Loucy (cell line): Measurements from ENCODE around the gene ACP6.

ENCODE experiments used
- H2AFZ ChIP-seq: fragments of 200-600 bp; sonication (generic); 2 replicates; pipeline ENCODE4 v1.6.0; 2016; ENCODE audit warnings: antibody characterized with exemption, mild to moderate bottlenecking, low read length, moderate library complexity
- H3F3A ChIP-seq: fragments of 200-600 bp; 2 replicates; pipeline ENCODE4 v1.6.0; 2016; ENCODE audit warnings: antibody characterized with exemption, low read depth, mild to moderate bottlenecking
- H3K27me3 ChIP-seq: fragments of 200-600 bp; sonication (generic); 2 replicates; pipeline ENCODE4 v1.6.1; 2014; ENCODE audit warnings: low read length, mild to moderate bottlenecking; ENCODE audit not compliant: insufficient read depth, poor library complexity, severe bottlenecking
- H3K36me3 ChIP-seq: fragments of 200-600 bp; sonication (generic); 2 replicates; pipeline ENCODE4 v1.6.1; 2016; ENCODE audit warnings: low read length; ENCODE audit not compliant: insufficient read depth
- H3K4me1 ChIP-seq: fragments of 200-600 bp; sonication (generic); 2 replicates; pipeline ENCODE4 v1.5.1; 2014; ENCODE audit warnings: low read length, mild to moderate bottlenecking; ENCODE audit not compliant: insufficient read depth, poor library complexity, severe bottlenecking
- H3K4me2 ChIP-seq: fragments of 200-600 bp; sonication (generic); 2 replicates; pipeline ENCODE4 v1.6.0; 2014; ENCODE audit warnings: antibody characterized with exemption, low read length, low read depth, mild to moderate bottlenecking; ENCODE audit not compliant: poor library complexity, severe bottlenecking
- H3K4me3 ChIP-seq: fragments of 200-600 bp; sonication (generic); 2 replicates; pipeline ENCODE4 v1.5.1; 2014; ENCODE audit warnings: low read length, mild to moderate bottlenecking, mixed read lengths; ENCODE audit not compliant: poor library complexity, severe bottlenecking
- H3K79me2 ChIP-seq: fragments of 200-600 bp; sonication (generic); 2 replicates; pipeline ENCODE4 v1.6.1; 2014; ENCODE audit warnings: low read length; ENCODE audit not compliant: insufficient read depth
- H3K9ac ChIP-seq: fragments of 200-600 bp; sonication (generic); 2 replicates; pipeline ENCODE4 v1.6.0; 2014; ENCODE audit warnings: mild to moderate bottlenecking, low read depth, low read length, moderate library complexity; ENCODE audit not compliant: poor library complexity, severe bottlenecking
- H3K9me2 ChIP-seq: fragments of 200-600 bp; sonication (generic); replicated peaks from 2 replicates; pipeline ENCODE4 v1.6.1; 2016; ENCODE audit warnings: low read depth, low read length, mixed read lengths
- H3K9me3 ChIP-seq: fragments of 200-600 bp; sonication (generic); 2 replicates; pipeline ENCODE4 v1.6.1; 2014; ENCODE audit warnings: mild to moderate bottlenecking, antibody characterized with exemption, low read length, low read depth; ENCODE audit not compliant: insufficient read depth
- H4K20me1 ChIP-seq: fragments of 200-600 bp; sonication (generic); 2 replicates; pipeline ENCODE4 v1.6.0; 2014; ENCODE audit warnings: antibody characterized with exemption, low read length, mild to moderate bottlenecking; ENCODE audit not compliant: insufficient read depth, poor library complexity, severe bottlenecking
- EZH2phosphoT487 ChIP-seq: fragments of 200-600 bp; IDR thresholded peaks from 2 replicates; pipeline ENCODE4 v1.6.1; 2018; ENCODE audit warnings: antibody characterized with exemption, mild to moderate bottlenecking, moderate library complexity, borderline replicate concordance
- TF ChIP-seq, protein P1 (sequence below): fragments of 200-600 bp; sonication (generic); conservative IDR thresholded peaks from 2 replicates; pipeline ENCODE4 v1.5.1; 2014; ENCODE audit warnings: mild to moderate bottlenecking, antibody characterized with exemption, low read length

ACP6 gene

GRCh38 chr1:147641695-147642592, 28.4 kb downstream of the ACP6 start:
- H3K9me3 ChIP-seq, result no peaks in the 10 kb centered on the region
- H3F3A ChIP-seq, result no peaks in the 10 kb centered on the region
- H3K4me3 ChIP-seq, result no peak overlapping the region
- no peak overlapping the region for H3K9ac ChIP-seq
- H2AFZ ChIP-seq, result no peak overlapping the region
- no peaks in the 10 kb centered on the region for H3K79me2 ChIP-seq
- no peak overlapping the region for H3K4me2 ChIP-seq
- no peaks in the 10 kb centered on the region for H3K27me3 ChIP-seq
- no peak for TF ChIP-seq EZH2phosphoT487
- TF ChIP-seq, protein P1, sequence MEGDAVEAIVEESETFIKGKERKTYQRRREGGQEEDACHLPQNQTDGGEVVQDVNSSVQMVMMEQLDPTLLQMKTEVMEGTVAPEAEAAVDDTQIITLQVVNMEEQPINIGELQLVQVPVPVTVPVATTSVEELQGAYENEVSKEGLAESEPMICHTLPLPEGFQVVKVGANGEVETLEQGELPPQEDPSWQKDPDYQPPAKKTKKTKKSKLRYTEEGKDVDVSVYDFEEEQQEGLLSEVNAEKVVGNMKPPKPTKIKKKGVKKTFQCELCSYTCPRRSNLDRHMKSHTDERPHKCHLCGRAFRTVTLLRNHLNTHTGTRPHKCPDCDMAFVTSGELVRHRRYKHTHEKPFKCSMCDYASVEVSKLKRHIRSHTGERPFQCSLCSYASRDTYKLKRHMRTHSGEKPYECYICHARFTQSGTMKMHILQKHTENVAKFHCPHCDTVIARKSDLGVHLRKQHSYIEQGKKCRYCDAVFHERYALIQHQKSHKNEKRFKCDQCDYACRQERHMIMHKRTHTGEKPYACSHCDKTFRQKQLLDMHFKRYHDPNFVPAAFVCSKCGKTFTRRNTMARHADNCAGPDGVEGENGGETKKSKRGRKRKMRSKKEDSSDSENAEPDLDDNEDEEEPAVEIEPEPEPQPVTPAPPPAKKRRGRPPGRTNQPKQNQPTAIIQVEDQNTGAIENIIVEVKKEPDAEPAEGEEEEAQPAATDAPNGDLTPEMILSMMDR, result peak; percentile 89
- no peaks in the 10 kb centered on the region for H4K20me1 ChIP-seq
- H3K9me2 ChIP-seq, result no peaks in the 10 kb centered on the region
- peaks cover 13% of the 10 kb centered on the region for H3K4me1 ChIP-seq
- H3K36me3 ChIP-seq, result no peaks in the 10 kb centered on the region

GRCh38 chr1:147641291-147641690, 29.0 kb downstream of the ACP6 start:
- H3K9me2 ChIP-seq, result no peaks in the 10 kb centered on the region
- no peaks in the 10 kb centered on the region for H3K79me2 ChIP-seq
- H3K27me3 ChIP-seq, result no peaks in the 10 kb centered on the region
- H3K4me3 ChIP-seq, result no peak overlapping the region
- no peaks in the 10 kb centered on the region for H3K9me3 ChIP-seq
- H3K9ac ChIP-seq, result no peak overlapping the region
- H4K20me1 ChIP-seq, result no peaks in the 10 kb centered on the region
- H3F3A ChIP-seq, result no peaks in the 10 kb centered on the region
- no peak overlapping the region for H2AFZ ChIP-seq
- no peaks in the 10 kb centered on the region for H3K36me3 ChIP-seq
- no peak for TF ChIP-seq EZH2phosphoT487
- TF ChIP-seq, protein P1, result no peak
- peaks cover 7% of the 10 kb centered on the region for H3K4me1 ChIP-seq
- no peak overlapping the region for H3K4me2 ChIP-seq

GRCh38 chr1:147640553-147641165, 29.7 kb downstream of the ACP6 start:
- H3K27me3 ChIP-seq, result no peaks in the 10 kb centered on the region
- no peaks in the 10 kb centered on the region for H3K79me2 ChIP-seq
- no peak overlapping the region for H3K9ac ChIP-seq
- no peak overlapping the region for H3K4me3 ChIP-seq
- no peaks in the 10 kb centered on the region for H3K36me3 ChIP-seq
- no peaks in the 10 kb centered on the region for H3K9me3 ChIP-seq
- H3K9me2 ChIP-seq, result no peaks in the 10 kb centered on the region
- no peak overlapping the region for H3K4me2 ChIP-seq
- TF ChIP-seq EZH2phosphoT487, result no peak
- TF ChIP-seq, protein P1, result peak; percentile 83
- H3K4me1 ChIP-seq, result peaks cover under 1% of the 10 kb centered on the region
- no peaks in the 10 kb centered on the region for H3F3A ChIP-seq
- no peaks in the 10 kb centered on the region for H4K20me1 ChIP-seq
- H2AFZ ChIP-seq, result no peak overlapping the region
